Measurements from ENCODE around the gene CCBE1.
"Not testable (repeated sequence)": the region's sequence is repeated elsewhere in the genome, so short reads cannot be mapped to it uniquely, and the experiment has no call there.

Gene CCBE1

GRCh38 chr18:59660366-59660765, 36.9 kb downstream of the CCBE1 start:
- Histone ChIP-seq H3K4me1 (ENCODE audit: control insufficient read depth, insufficient read depth, low read length, poor library complexity, severe bottlenecking) (no peaks in the 10 kb centered on the region), H3K27ac (ENCODE audit: insufficient read depth, low read length, poor library complexity, severe bottlenecking) (no peak overlapping the region), H3K36me3 (ENCODE audit: control insufficient read depth, insufficient read depth, low read length) (no peaks in the 10 kb centered on the region), H3K4me3 (ENCODE audit: insufficient read depth, low read depth, low read length, poor library complexity, severe bottlenecking) (no peak overlapping the region), H3K9me3 (ENCODE audit: control insufficient read depth, low read length) (no peaks in the 10 kb centered on the region), H3K27me3 (replicated peaks; ENCODE audit: control insufficient read depth, insufficient read depth, low read length, poor library complexity, severe bottlenecking) (no peaks in the 10 kb centered on the region)
- DNase-seq = no peak

DNA sequence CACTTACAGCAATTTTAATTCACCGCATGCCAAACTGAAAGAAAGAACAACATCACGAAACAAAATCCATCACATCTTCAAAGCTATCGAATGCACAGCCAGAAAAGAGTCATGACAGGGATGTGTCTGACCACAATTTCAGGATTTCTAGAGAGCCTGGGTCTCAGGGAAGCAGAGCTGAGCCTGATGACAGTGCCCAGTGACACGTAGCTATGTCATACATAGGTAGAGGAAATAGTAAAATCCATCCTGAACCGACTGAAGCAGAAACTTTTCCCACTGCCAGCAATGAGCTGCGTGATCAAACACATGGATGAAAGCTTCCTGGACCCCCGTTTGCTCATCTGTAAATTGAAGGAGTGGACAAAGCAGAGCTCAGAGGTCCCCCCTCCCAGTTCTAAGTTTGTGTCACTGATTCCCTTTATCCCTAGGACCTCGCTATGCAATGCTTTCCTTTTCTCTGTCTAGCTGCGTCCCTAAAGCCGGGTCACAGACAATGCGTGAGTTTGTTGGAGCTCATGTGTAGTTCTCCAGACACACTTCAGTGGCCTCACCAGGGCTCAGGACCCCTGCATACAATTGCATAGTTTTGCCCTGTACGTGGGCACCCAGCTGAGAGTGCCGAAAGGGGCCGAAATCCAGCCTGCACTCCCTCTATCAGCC, 37.6 kb downstream of the CCBE1 start:
- Histone ChIP-seq H3K27ac (ENCODE audit: insufficient read depth, low read length, poor library complexity, severe bottlenecking) (no peak overlapping the region), H3K27me3 (replicated peaks; ENCODE audit: control insufficient read depth, insufficient read depth, low read length, poor library complexity, severe bottlenecking) (no peaks in the 10 kb centered on the region), H3K4me1 (ENCODE audit: control insufficient read depth, insufficient read depth, low read length, poor library complexity, severe bottlenecking) (no peaks in the 10 kb centered on the region), H3K4me3 (ENCODE audit: insufficient read depth, low read depth, low read length, poor library complexity, severe bottlenecking) (no peak overlapping the region), H3K36me3 (ENCODE audit: control insufficient read depth, insufficient read depth, low read length) (no peaks in the 10 kb centered on the region), H3K9me3 (ENCODE audit: control insufficient read depth, low read length) (no peaks in the 10 kb centered on the region)
- no peak for DNase-seq

DNA sequence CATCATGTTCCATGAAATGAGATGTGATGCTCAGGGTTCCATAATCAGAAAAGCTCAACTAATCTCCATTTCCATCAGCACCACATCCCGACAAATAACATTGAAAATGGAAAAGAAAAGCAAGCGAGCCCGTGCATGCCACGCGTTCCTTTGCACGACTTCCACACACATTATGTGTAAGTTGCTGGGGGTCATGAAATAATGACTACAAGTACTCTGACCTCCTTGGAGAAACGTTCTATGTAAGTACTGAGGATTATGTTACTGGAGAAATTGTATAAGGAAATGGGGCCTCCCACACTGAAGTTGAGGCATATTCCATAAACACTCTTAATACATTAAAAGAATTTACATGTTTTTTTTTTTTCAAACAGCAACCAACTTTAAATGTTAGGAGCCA, 38.3 kb downstream of the CCBE1 start:
- H3K4me1 ChIP-seq (ENCODE audit: control insufficient read depth, insufficient read depth, low read length, poor library complexity, severe bottlenecking) = no peaks in the 10 kb centered on the region
- H3K27ac ChIP-seq (ENCODE audit: insufficient read depth, low read length, poor library complexity, severe bottlenecking) = no peak overlapping the region
- H3K4me3 ChIP-seq (ENCODE audit: insufficient read depth, low read depth, low read length, poor library complexity, severe bottlenecking) = no peak overlapping the region
- no peaks in the 10 kb centered on the region for H3K9me3 ChIP-seq (ENCODE audit: control insufficient read depth, low read length)
- DNase-seq = no peak
- H3K36me3 ChIP-seq (ENCODE audit: control insufficient read depth, insufficient read depth, low read length) = no peaks in the 10 kb centered on the region
- H3K27me3 ChIP-seq (replicated peaks; ENCODE audit: control insufficient read depth, insufficient read depth, low read length, poor library complexity, severe bottlenecking) = no peaks in the 10 kb centered on the region

DNA sequence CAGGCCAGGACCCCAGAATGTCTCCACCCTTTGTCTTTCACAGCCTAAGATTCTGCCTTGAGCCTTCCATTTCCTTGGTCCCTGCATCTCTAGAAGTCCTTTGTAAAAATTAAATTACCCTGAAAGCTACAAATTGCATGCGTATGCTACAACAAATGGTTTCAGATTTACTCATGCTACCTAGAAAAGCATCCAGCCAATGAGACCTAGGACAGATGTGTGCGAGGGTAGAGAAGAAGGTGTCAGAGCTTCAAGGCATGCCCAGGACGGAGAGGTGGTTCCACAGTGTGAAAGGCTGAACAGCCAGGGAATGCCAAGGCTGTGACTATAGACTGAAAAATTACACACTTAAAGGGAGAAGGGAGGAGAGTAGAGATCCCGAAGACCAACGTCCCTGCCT, 40.2 kb downstream of the CCBE1 start:
- H3K4me1 ChIP-seq (ENCODE audit: control insufficient read depth, insufficient read depth, low read length, poor library complexity, severe bottlenecking) = no peaks in the 10 kb centered on the region
- H3K36me3 ChIP-seq (ENCODE audit: control insufficient read depth, insufficient read depth, low read length) = no peaks in the 10 kb centered on the region
- no peak for DNase-seq
- no peaks in the 10 kb centered on the region for H3K9me3 ChIP-seq (ENCODE audit: control insufficient read depth, low read length)
- H3K27me3 ChIP-seq (replicated peaks; ENCODE audit: control insufficient read depth, insufficient read depth, low read length, poor library complexity, severe bottlenecking) = no peaks in the 10 kb centered on the region
- H3K27ac ChIP-seq (ENCODE audit: insufficient read depth, low read length, poor library complexity, severe bottlenecking) = no peak overlapping the region
- no peak overlapping the region for H3K4me3 ChIP-seq (ENCODE audit: insufficient read depth, low read depth, low read length, poor library complexity, severe bottlenecking)

DNA sequence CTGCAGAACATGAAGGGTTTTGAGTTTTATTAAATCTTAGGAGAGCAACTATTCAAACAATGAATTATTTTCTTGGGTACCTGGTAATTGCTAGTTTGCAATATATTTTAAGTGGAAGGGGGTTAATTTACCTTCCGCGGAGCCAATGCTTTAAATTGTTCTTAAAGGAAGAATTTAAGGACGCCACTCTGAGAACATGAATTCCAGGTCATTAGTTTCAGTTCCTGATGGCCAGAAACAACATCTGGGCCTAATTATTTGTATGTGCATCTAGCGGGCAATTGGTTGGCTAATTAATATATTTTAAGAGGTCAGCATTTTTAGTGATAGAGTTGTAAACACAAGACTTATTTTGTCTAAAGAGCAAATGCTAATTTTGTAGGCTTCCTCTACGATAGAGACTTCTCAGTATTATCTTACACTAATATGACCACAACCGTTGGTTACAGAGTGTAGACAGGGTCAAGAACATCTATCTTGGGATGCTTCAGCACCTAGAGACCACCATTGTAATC, 40.8 kb downstream of the CCBE1 start:
- Histone ChIP-seq H3K27me3 (replicated peaks; ENCODE audit: control insufficient read depth, insufficient read depth, low read length, poor library complexity, severe bottlenecking) (no peaks in the 10 kb centered on the region), H3K9me3 (ENCODE audit: control insufficient read depth, low read length) (no peaks in the 10 kb centered on the region), H3K36me3 (ENCODE audit: control insufficient read depth, insufficient read depth, low read length) (no peaks in the 10 kb centered on the region), H3K27ac (ENCODE audit: insufficient read depth, low read length, poor library complexity, severe bottlenecking) (no peak overlapping the region), H3K4me3 (ENCODE audit: insufficient read depth, low read depth, low read length, poor library complexity, severe bottlenecking) (no peak overlapping the region), H3K4me1 (ENCODE audit: control insufficient read depth, insufficient read depth, low read length, poor library complexity, severe bottlenecking) (no peaks in the 10 kb centered on the region)
- DNase-seq = no peak

DNA sequence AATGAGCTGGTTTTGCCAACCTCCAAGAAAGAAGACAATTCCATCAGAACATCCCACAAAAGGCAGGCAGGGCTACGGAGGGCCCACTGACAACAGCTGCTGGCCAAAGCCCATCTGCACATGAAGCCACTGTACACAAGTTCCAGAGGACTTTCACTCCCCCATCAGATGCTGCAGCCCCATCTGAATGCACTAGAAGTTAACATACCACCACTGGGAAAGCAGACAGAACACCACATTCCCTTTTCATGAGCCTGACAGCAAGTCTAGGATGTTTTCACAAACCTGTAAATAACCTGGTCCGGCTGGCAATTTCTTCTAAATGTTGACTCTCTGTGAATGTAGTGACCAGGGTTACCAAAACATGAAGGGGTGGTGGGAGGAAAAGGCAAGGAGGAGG, 41.5 kb downstream of the CCBE1 start:
- H3K27ac ChIP-seq (ENCODE audit: insufficient read depth, low read length, poor library complexity, severe bottlenecking) = no peak overlapping the region
- no peaks in the 10 kb centered on the region for H3K27me3 ChIP-seq (replicated peaks; ENCODE audit: control insufficient read depth, insufficient read depth, low read length, poor library complexity, severe bottlenecking)
- DNase-seq = no peak
- H3K4me1 ChIP-seq (ENCODE audit: control insufficient read depth, insufficient read depth, low read length, poor library complexity, severe bottlenecking) = no peaks in the 10 kb centered on the region
- H3K4me3 ChIP-seq (ENCODE audit: insufficient read depth, low read depth, low read length, poor library complexity, severe bottlenecking) = no peak overlapping the region
- H3K36me3 ChIP-seq (ENCODE audit: control insufficient read depth, insufficient read depth, low read length) = no peaks in the 10 kb centered on the region
- no peaks in the 10 kb centered on the region for H3K9me3 ChIP-seq (ENCODE audit: control insufficient read depth, low read length)

GRCh38 chr18:59651071-59651470, 46.2 kb downstream of the CCBE1 start:
- no peak overlapping the region for H3K4me3 ChIP-seq (ENCODE audit: insufficient read depth, low read depth, low read length, poor library complexity, severe bottlenecking)
- no peak for DNase-seq
- H3K4me1 ChIP-seq (ENCODE audit: control insufficient read depth, insufficient read depth, low read length, poor library complexity, severe bottlenecking) = no peaks in the 10 kb centered on the region
- no peaks in the 10 kb centered on the region for H3K36me3 ChIP-seq (ENCODE audit: control insufficient read depth, insufficient read depth, low read length)
- no peaks in the 10 kb centered on the region for H3K27me3 ChIP-seq (replicated peaks; ENCODE audit: control insufficient read depth, insufficient read depth, low read length, poor library complexity, severe bottlenecking)
- H3K9me3 ChIP-seq (ENCODE audit: control insufficient read depth, low read length) = no peaks in the 10 kb centered on the region
- no peak overlapping the region for H3K27ac ChIP-seq (ENCODE audit: insufficient read depth, low read length, poor library complexity, severe bottlenecking)

GRCh38 chr18:59650266-59650820, 46.9 kb downstream of the CCBE1 start:
- Histone ChIP-seq H3K4me1 (ENCODE audit: control insufficient read depth, insufficient read depth, low read length, poor library complexity, severe bottlenecking) (no peaks in the 10 kb centered on the region), H3K27me3 (replicated peaks; ENCODE audit: control insufficient read depth, insufficient read depth, low read length, poor library complexity, severe bottlenecking) (no peaks in the 10 kb centered on the region), H3K27ac (ENCODE audit: insufficient read depth, low read length, poor library complexity, severe bottlenecking) (no peak overlapping the region), H3K9me3 (ENCODE audit: control insufficient read depth, low read length) (no peaks in the 10 kb centered on the region), H3K4me3 (ENCODE audit: insufficient read depth, low read depth, low read length, poor library complexity, severe bottlenecking) (no peak overlapping the region), H3K36me3 (ENCODE audit: control insufficient read depth, insufficient read depth, low read length) (no peaks in the 10 kb centered on the region)
- DNase-seq = no peak

GRCh38 chr18:59649591-59649990, 47.6 kb downstream of the CCBE1 start:
- no peaks in the 10 kb centered on the region for H3K36me3 ChIP-seq (ENCODE audit: control insufficient read depth, insufficient read depth, low read length)
- H3K27ac ChIP-seq (ENCODE audit: insufficient read depth, low read length, poor library complexity, severe bottlenecking) = no peak overlapping the region
- no peaks in the 10 kb centered on the region for H3K27me3 ChIP-seq (replicated peaks; ENCODE audit: control insufficient read depth, insufficient read depth, low read length, poor library complexity, severe bottlenecking)
- no peaks in the 10 kb centered on the region for H3K4me1 ChIP-seq (ENCODE audit: control insufficient read depth, insufficient read depth, low read length, poor library complexity, severe bottlenecking)
- DNase-seq = no peak
- no peaks in the 10 kb centered on the region for H3K9me3 ChIP-seq (ENCODE audit: control insufficient read depth, low read length)
- no peak overlapping the region for H3K4me3 ChIP-seq (ENCODE audit: insufficient read depth, low read depth, low read length, poor library complexity, severe bottlenecking)

DNA sequence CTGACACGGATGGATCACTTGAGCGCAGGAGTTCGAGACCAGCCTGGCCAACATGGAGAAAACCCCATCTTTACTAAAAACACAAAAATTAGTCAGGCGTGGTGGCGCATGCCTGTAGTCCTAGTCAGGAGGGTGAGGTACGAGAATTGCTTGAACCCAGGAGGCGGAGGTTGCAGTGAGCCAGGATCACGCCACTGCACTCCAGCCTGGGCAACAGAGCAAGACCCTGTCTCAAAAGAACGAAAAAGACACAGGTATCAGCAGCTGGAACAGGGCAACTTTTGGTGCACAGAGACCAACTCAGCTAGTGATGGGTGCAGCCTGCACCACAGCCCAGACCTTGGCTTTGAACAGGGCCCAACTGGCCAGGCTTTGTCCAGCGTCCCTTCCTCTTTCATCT, 48.8 kb downstream of the CCBE1 start:
- not testable (repeated sequence) for H3K36me3 ChIP-seq (ENCODE audit: control insufficient read depth, insufficient read depth, low read length); DNase-seq; H3K4me1 ChIP-seq (ENCODE audit: control insufficient read depth, insufficient read depth, low read length, poor library complexity, severe bottlenecking); H3K9me3 ChIP-seq (ENCODE audit: control insufficient read depth, low read length); H3K4me3 ChIP-seq (ENCODE audit: insufficient read depth, low read depth, low read length, poor library complexity, severe bottlenecking); H3K27me3 ChIP-seq (replicated peaks; ENCODE audit: control insufficient read depth, insufficient read depth, low read length, poor library complexity, severe bottlenecking); H3K27ac ChIP-seq (ENCODE audit: insufficient read depth, low read length, poor library complexity, severe bottlenecking)
